GM21447 (cell line): ENCODE measurements around the gene IER5.
"Not testable (repeated sequence)": the region's sequence is repeated elsewhere in the genome, so short reads cannot be mapped to it uniquely, and the experiment has no call there.

Experiments
- ATAC-seq: cut with Tn5 transposase; IDR thresholded peaks from one replicate; pipeline ENCODE4 v1.9.1; 2021; ENCODE audit not compliant: unreplicated experiment

IER5 gene

DNA sequence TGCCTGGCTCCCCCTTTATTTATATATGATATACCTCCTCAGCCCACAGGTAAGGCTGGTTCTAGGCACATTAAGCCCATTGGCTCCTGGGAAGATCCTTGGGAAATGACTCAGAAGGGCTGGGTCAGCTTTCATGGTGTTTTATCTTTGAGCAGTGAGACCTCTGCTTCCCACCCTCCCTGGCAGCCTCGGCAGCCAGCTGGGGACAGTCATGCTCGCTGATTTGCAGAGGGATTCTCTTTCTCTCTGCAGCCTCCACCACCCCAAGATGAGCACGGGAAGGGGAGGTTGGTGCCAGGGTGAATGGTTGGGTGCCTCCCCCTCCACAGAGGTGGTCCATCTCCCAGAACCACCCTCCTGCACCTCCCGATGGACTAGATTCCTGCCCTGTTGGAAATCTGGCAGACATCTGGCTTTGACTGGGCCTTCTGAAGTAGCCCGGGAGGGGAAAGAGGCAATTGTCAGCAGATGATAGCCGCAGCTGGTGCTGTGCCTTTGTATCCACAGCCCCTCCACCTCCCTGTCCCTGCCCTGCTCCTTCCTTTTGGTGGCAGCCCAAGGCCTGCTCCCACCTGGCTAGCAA lies 24.6 kb downstream of the IER5 start:
- no peak for ATAC-seq

- no peak for ATAC-seq
Measured at GRCh38 chr1:181114574-181115367, 26.3 kb downstream of the IER5 start.

DNA sequence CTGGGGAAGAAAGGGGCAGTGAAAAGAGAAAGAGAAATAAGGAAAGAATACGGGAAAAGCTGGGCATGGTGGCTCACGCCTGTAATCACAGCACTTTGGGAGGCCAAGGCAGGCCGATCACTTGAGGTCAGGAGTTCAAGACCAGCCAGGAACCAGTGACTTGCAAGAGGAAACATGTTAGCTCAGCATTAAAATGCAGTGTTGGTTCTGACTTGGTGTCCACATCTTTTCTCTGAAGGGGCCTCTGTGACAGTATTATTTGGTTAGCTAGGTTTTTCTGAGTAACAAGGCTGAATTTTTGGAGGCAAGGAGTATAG lies 26.8 kb downstream of the IER5 start:
- ATAC-seq, result no peak

GRCh38 chr1:181115971-181116370 lies 27.5 kb downstream of the IER5 start:
- ATAC-seq, result not testable (repeated sequence)

DNA sequence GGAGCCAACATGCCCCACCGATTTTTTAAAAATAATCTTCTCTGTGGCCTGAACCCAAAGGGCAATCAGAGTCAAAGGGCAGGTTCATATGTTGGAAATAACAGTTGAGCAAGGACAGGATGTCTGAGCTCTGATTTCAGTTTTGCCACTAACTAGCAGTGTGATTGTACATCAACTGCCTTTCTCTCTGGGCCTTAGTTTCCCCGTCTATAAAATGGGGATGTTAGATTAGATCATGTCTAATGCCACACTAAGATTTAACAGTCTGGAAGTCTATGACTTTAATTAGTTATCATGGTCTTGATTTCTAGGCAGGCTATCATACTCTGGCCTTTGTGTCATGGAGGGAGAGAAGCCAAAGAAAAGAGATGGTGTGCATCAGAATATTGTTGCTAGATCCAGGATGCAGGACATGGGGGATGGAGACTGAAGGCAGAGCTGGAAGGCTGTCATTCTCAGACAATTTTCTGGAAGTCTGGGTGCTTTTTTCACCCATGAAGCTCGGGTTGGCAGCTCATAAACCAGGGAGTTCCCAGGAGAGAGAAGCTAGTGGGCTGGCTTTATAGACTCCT lies 28.4 kb downstream of the IER5 start:
- ATAC-seq, result no peak

- ATAC-seq, result no peak
Measured at GRCh38 chr1:181117648-181118449, 29.3 kb downstream of the IER5 start.

DNA sequence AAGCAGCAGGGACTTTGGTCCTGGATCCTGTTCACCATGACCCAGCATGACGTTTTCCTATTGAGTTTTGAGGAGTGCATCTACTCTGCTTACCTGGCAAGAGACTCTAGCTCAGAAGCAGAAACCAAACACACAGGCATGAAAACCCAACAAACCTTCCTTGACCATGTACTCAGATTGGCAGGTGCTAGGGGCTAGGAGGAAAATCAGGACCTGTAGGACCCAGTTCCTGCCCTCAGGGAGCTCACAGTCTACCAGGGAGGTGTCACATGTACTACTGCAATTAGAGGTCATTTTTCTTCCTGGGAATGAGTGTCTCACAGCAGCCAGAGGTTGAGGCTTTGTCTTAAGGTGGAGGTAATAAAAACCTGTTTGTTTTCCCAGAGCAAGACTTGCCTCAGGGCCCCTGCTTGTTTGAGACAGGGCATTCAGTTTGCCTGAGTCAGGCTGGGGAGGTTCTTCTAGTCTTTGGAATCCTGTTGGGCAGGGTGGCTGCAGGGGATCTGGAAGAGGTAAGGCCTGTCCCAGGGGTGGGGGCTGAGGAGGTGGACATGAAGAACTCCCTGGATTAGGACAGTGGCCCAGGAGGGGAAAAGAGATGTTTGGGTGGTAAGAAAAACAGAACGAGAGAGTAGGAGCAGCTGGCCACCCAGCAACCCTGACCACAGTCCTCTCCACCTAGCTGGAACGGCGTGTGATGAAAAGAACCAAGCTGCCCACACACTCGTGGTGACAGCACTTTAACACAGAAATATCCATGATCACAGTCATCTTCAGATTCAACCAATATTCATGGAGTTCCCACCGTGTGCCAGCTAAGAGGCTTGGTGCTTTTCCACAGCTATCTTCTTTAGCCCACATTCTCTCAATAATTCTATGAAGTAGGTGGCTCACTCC lies 30.8 kb downstream of the IER5 start:
- ATAC-seq, result no peak

- no peak for ATAC-seq
Measured at GRCh38 chr1:181120924-181121323, 32.4 kb downstream of the IER5 start.

DNA sequence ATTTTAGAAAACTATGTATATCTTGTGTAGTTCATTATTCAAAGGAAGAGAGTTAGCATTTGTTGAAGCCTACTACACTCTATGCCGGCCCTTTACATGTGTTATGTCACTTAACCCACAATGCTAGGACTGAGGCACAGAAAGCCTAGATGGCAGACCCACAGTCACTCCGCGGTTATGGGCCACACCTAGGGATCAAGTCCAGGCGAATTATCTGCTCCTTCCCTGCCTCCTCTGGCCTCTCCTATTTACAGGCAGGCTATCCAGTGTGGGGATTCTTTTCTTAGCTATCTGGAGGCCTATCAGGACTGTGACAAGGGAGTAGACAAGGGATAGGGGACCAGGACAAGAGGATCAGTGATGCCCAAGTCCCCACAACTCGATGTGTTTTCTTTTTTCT lies 33.0 kb downstream of the IER5 start:
- no peak for ATAC-seq

- no peak for ATAC-seq
Measured at GRCh38 chr1:181122222-181122621, 33.7 kb downstream of the IER5 start.

- ATAC-seq, result no peak
Measured at GRCh38 chr1:181123173-181123572, 34.7 kb downstream of the IER5 start.

- ATAC-seq, result no peak
Measured at GRCh38 chr1:181124291-181124751, 35.8 kb downstream of the IER5 start.

- no peak for ATAC-seq
Measured at GRCh38 chr1:181126289-181126688, 37.8 kb downstream of the IER5 start.

DNA sequence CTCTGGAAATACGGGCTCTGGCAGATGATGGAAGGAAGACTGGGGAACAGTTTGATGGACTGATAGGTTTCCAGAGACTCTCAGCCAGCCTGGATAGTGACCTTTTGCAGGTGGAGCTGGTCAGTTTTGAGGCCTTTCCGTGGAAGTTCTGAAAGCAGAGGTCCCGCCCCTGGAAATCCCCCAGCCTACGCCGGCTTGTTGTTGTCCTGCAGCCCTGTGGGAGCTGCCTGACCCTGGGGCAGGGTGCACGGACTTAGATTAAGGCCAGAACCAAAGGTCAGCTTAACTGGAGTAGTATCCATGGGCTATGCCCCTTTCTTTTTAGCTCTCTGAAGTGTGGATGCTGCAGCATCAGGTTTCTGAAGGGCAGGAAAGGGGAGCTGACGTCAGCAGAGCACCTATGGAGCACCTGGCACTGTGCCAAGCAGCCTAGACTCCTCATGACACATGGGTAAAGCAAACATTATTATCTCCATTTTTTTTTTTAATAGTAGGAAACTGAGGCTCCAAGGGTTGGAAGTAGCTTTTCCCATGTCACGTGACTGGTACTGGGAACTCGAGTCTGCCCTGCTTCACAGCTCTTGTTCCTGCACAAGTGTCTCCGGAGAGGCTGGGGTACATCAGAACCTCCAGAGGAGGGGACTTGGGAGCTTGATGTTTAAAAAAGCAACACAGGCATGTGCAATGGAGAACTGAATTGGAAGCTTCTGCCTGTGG lies 38.5 kb downstream of the IER5 start:
- no peak for ATAC-seq

- ATAC-seq, result no peak
Measured at GRCh38 chr1:181127898-181128453, 39.5 kb downstream of the IER5 start.

GRCh38 chr1:181128592-181129497 lies 40.3 kb downstream of the IER5 start:
- ATAC-seq, result peak; percentile 45

GRCh38 chr1:181129771-181130606 lies 41.5 kb downstream of the IER5 start:
- no peak for ATAC-seq
